HG03460 (cell line): ENCODE data around the gene ABLIM1.
"Not testable (repeated sequence)": the region's sequence is repeated elsewhere in the genome, so short reads cannot be mapped to it uniquely, and the experiment has no call there.

ENCODE experiments used
- ATAC-seq: cut with Tn5 transposase; IDR thresholded peaks from one replicate; pipeline ENCODE4 v1.9.1; 2021; ENCODE audit not compliant: unreplicated experiment

ABLIM1 gene

GRCh38 chr10:114658175-114658574, at the start of gene ABLIM1:
Gene ABLIM1, minus strand, starts transcription at chr10:114658275. Its CDS starts 75 bp downstream, at chr10:114658200.
- no peak for ATAC-seq

GRCh38 chr10:114706458-114707055, 48.5 kb upstream of the ABLIM1 start:
- no peak for ATAC-seq

GRCh38 chr10:114704679-114705078, 46.6 kb upstream of the ABLIM1 start:
- no peak for ATAC-seq

DNA sequence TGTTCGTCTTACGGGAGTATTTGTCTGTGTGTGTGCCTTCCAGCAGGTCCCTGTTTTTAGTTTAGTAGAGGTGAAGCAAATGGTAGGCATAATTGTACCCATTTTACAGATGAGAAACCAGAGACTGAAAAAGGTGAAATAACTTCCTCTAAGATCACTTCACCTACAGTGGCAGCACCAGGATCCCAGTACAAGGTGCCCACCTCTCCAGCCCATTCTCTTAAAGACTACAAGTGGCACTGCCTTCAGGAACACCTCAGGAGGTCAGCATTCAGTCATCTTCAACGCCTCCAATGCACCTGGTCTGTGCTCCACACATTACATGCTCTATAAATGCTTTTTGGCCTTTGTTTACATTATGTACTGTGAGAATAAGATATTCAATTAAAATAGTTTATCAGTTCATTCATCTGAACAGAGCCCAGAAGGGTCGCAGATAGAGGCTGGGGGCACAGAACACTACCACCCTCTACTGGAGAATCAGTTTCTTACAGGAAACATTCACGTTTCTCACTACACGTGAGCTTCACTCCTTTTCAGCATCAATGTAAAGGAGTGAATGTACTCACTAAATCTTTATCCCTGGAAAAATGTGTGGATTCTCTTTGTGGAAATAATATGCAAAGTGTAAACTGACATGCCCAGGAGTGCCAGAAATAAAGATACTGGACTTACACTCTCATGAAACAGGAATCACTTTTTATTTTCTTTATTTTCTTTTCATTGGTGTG, 45.5 kb upstream of the ABLIM1 start:
- no peak for ATAC-seq

DNA sequence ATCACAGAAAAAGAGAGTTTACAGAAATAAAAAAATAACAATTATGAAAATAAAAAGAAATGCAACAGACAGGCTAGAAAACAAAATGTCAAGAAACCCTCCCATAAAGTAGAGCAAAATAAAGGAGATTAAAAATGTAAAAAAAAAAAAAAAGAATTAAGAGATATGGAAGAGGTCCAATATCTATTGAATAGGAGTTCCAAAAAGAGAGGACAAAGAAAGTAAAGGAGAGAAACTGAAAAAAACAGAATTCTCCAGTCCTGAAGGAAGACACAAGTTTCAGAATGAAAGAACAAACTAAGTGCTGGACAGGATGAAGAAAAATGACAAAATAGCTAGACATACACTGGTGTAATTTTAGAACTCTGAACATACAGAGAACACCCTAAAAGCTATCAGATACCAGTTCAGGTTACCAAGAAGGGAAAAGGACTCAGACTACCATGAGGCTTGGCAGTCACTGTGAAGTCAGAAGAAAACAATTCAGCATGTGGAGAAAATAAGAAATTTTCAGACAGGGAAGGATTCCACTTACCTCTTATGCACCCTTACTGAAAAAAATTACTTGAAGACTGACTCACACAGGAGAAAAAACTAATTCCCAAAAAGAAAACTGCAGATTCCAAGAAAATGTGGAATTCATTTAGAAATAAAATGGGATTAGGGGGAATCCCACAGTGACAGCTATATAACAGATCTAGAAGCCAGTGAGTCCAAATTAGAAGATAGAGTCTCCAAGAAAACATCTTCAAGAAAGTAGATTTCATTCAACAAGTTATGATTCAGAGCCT, 40.4 kb upstream of the ABLIM1 start:
- ATAC-seq = no peak

- no peak for ATAC-seq
Observed at GRCh38 chr10:114697061-114697598, 39.1 kb upstream of the ABLIM1 start.

GRCh38 chr10:114696301-114696700, 38.2 kb upstream of the ABLIM1 start:
- ATAC-seq = not testable (repeated sequence)

DNA sequence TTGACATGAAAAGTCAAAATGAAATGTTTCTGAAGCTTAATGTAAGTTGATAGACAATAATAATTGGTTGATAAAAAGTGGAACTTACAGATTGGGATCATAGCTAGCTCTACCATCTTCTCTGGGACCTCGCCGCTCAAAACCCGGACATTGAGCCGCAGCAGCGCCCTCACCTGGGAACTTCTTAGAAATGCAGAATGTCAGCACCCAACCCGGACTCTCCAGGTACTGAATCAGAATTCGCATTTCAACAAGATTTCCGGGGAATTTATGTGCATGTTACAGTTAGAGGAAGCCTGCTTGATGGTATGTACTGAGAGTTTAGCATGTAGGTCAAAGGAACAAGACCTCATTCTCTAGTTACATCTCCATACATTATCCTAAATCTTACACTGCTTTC, 36.7 kb upstream of the ABLIM1 start:
- no peak for ATAC-seq

GRCh38 chr10:114694062-114694461, 36.0 kb upstream of the ABLIM1 start:
- no peak for ATAC-seq

GRCh38 chr10:114691442-114691941, 33.4 kb upstream of the ABLIM1 start:
- ATAC-seq = no peak

- ATAC-seq = no peak
Observed at GRCh38 chr10:114688786-114689185, 30.7 kb upstream of the ABLIM1 start.

DNA sequence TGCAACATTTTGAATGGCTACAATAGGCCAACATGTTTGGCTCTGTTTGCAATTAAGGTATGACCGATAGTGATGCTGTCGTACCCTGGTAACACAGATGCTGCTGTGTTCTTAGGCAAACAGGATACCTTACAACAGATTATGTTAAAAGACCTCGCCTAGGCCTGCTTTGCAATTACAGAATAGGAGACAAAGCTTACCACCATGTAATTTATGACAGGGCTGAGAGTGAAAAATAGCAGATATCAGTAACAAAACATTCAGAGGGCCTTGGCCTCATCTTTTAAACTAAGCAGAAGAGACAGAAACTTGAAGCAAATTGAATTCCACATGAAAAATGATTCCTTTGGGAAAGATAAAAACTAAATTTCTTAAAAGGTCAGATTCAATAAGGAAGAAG, 29.4 kb upstream of the ABLIM1 start:
- no peak for ATAC-seq

DNA sequence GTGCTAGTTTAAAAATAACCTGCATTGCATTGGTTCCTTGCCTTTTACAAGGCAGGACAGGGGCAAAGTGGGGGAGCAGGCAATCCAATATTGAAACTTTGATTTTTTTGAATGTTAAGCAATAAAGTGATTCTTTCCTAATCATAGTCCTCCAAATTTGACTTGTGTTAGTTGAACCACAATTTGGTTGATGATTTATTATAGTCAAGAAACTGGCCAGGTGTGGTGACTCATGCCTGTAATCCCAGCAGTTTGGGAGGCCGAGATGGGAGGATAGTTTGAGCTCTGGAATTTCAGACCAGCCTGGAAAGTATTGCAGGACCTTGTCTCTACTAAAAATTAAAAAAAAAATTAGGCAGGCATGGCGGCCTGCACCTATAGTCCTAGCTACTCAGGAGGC, 27.9 kb upstream of the ABLIM1 start:
- no peak for ATAC-seq

DNA sequence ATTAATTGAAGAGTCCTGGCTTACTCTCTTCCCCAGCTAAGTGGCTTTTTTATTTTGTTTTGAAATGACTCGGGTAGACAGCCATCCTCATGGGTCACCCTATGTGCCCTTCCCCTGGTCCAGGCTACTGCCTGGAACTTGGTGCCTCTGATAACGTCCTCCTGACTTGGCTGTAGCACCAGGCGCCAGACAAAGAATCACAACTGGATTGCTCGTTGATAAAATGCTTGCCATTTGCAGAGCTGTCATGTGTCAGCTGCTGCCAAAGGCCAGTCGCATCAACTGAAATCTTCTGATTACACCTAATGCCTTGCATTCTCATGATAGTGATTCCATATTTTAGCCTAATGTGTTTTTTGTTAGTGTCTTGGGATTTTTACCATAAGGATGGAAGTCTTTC, 27.4 kb upstream of the ABLIM1 start:
- ATAC-seq = no peak

GRCh38 chr10:114684822-114685209, 26.7 kb upstream of the ABLIM1 start:
- no peak for ATAC-seq

DNA sequence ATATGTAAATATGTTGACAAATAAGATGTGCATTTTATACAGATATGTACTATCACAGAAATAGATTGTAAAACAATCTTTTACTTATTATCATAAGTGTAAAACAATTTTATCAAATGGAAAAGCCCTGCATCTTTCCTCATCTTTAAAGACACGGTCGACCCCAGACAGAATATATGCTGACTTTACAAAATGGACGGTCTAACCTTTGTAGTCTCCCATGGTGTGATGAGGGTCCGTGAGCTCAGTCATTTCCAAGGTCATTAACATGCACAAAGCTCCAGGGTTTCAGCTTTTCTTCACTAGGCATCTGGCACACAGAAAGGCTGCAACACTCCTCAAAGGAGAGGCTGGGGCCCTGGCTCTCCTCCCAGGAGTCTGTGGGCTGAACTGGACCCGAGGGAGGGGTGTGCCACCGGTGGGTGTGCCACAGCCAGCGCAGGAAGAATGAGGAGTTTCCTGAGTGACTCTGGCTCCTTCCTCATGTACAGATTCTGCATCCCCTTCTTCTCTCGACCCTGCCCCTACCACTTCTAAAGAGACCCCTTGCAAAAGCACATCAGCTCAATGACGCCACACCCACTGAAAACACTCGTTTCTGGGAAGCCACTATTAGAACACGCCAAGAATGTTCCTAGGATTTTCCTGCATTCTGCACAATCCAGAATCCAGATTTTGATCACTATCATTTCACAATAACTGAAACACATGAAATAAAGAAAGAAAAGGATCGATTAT, 26.2 kb upstream of the ABLIM1 start:
- ATAC-seq = no peak

DNA sequence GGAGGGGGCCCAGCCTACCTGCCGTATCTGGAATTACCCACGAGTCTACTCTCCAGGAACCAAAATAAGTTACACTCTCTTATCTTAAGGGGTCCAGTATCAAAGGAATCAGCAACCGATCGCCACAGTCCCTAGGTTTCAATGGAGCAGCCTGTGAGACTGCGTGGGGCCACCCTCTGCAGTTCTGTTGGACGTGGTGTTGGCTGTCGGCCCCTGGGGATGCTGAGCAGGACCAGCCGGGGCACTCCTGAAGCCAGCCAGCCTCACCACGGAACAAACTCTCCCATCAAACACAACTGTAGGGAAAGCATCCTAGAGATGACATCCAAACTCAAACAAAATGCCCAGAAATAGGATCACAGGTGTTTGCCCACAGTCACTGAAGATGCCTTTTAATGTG, 25.5 kb upstream of the ABLIM1 start:
- no peak for ATAC-seq

GRCh38 chr10:114683162-114683561, 25.1 kb upstream of the ABLIM1 start:
- no peak for ATAC-seq

DNA sequence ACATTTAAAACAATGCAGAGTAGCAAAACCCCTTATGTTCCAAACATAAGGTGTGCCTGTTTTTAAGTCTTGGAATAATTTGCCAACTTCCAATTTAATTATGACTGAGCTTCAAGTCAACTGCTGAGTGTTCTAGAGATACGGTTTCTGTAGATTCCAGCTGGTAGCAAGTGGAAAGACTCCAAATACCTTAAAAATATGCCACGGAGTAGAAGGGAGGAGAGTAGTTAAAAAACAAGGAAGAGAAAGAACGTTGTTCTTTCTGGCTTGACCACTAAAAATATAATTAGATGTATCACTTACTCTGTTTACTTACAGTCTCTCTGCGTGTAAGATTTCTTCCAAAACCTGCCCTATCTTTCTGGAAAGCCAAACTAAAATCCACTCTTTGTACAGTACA, 24.5 kb upstream of the ABLIM1 start:
- no peak for ATAC-seq

GRCh38 chr10:114682121-114682520, 24.0 kb upstream of the ABLIM1 start:
- ATAC-seq = no peak

- no peak for ATAC-seq
Observed at GRCh38 chr10:114681542-114681941, 23.5 kb upstream of the ABLIM1 start.
